ENCODE measurements around the gene KRTAP13-2.

Gene KRTAP13-2

DNA sequence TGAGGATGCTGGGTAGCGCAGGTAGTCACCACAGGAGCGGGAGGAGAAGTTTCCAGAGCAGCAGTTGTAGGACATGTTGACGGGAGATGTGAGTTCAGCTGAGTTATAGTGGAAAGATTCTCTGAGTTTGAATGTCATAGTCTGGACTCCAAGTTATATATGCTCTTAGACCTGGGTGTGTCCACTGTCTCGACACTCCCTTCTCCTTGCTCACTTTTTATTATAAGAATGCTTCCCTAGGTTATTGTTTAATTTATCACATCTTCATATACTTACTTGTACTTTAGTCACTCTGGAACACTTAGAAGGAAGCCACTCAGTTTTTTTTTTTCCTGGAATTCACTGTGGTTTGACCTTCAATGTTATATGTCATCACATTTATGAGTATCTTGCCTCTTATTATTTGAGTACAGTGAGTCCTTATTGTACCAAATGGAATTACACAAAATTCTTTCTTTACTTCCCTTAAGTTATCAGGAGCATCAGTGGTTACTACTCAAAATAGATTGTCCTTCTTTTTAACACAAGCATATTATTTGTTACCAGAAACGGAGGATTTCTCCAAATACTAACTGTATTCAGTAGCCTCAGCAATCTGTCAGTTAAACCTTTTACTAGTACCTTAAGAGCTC, at the start of gene KRTAP13-2:
KRTAP13-2 (minus strand) TSS at position 133 of the 632 bp plus-strand sequence; CDS start at position 75, 58 bp downstream.
- Histone ChIP-seq H3K9me3 (ENCODE audit: control insufficient read depth, low read depth, low read length) (no peaks in the 10 kb centered on the region), H3K27me3 (ENCODE audit: control insufficient read depth, insufficient read depth, low read length) (no peaks in the 10 kb centered on the region), H3K4me3 (ENCODE audit: low read length) (no peak within 1 kb of the TSS), H3K4me1 (ENCODE audit: control insufficient read depth, low read depth, low read length) (no peaks in the 10 kb centered on the region), H3K36me3 (ENCODE audit: control insufficient read depth, low read depth, low read length) (no peaks in the 10 kb centered on the region), H3K27ac (ENCODE audit: low read length) (no peak within 1 kb of the TSS), H3K9ac (ENCODE audit: low read length) (no peak within 1 kb of the TSS)

DNA sequence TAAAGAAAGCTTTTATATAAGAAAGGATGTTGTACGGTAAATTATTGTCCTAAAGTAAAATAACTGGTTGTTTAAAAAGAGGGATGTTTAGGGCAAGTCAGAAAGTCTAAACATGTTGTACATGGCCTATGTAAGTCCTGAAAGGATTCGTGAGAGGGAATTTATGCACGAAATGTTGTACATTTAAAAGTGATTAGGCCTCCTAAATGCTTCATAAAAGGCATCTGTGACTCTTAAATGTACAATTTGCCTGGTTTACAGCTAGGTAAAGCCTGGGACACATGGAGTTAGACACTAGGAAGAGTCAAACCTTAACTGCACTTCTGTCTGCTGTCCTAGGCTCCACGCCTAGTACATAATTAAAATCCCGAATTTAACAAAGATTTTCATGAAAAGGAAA, 43.9 kb upstream of the KRTAP13-2 start:
- H3K27ac ChIP-seq (ENCODE audit: low read length), result no peak overlapping the region
- H3K4me3 ChIP-seq (ENCODE audit: low read length), result no peak overlapping the region
- H3K36me3 ChIP-seq (ENCODE audit: control insufficient read depth, low read depth, low read length), result no peaks in the 10 kb centered on the region
- H3K9ac ChIP-seq (ENCODE audit: low read length), result no peak overlapping the region
- no peaks in the 10 kb centered on the region for H3K4me1 ChIP-seq (ENCODE audit: control insufficient read depth, low read depth, low read length)
- H3K27me3 ChIP-seq (ENCODE audit: control insufficient read depth, insufficient read depth, low read length), result no peaks in the 10 kb centered on the region
- peaks cover 10% of the 10 kb centered on the region for H3K9me3 ChIP-seq (ENCODE audit: control insufficient read depth, low read depth, low read length)

- H3K36me3 ChIP-seq (ENCODE audit: control insufficient read depth, low read depth, low read length), result no peaks in the 10 kb centered on the region
- no peak overlapping the region for H3K27ac ChIP-seq (ENCODE audit: low read length)
- no peak overlapping the region for H3K4me3 ChIP-seq (ENCODE audit: low read length)
- H3K27me3 ChIP-seq (ENCODE audit: control insufficient read depth, insufficient read depth, low read length), result no peaks in the 10 kb centered on the region
- H3K9ac ChIP-seq (ENCODE audit: low read length), result no peak overlapping the region
- H3K4me1 ChIP-seq (ENCODE audit: control insufficient read depth, low read depth, low read length), result no peaks in the 10 kb centered on the region
- no peaks in the 10 kb centered on the region for H3K9me3 ChIP-seq (ENCODE audit: control insufficient read depth, low read depth, low read length)
These were observed 36.9 kb upstream of the KRTAP13-2 start for GRCh38 chr21:30408782-30409494.

- Histone ChIP-seq H3K4me1 (ENCODE audit: control insufficient read depth, low read depth, low read length) (no peaks in the 10 kb centered on the region), H3K9me3 (ENCODE audit: control insufficient read depth, low read depth, low read length) (no peaks in the 10 kb centered on the region)
These were observed 23.7 kb upstream of the KRTAP13-2 start, which contains the start of gene KRTAP13-1 for GRCh38 chr21:30395731-30396130. TSS of gene KRTAP13-1 (plus strand) at chr21:30396031. CDS start at chr21:30396087, 56 bp downstream.

DNA sequence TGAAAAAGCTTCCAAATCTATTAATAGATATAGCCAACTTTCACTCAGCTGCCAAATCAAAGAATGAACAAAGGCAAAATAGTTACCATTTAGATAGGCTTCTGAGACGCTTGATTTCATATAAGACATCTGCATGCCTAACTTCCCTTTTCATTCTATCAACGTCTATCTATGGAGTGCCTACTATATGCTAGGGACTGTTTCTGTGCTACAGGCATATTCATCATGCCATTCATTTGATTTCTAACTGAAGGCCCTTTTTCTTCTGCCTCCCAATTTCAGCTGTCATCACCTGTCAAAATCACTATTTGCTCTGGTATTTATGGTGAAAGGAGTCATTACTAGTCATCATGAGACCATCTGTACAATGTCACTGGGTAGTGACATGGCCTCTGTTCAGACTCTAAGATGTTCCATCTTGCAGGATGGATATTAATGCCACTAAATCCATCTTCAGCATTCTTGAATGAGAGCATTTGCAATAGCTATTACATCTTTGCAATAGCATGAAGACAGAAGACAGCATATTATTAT, 19.5 kb upstream of the KRTAP13-2 start:
- Histone ChIP-seq H3K36me3 (ENCODE audit: control insufficient read depth, low read depth, low read length) (no peaks in the 10 kb centered on the region), H3K9me3 (ENCODE audit: control insufficient read depth, low read depth, low read length) (no peaks in the 10 kb centered on the region), H3K27ac (ENCODE audit: low read length) (no peak overlapping the region), H3K9ac (ENCODE audit: low read length) (no peak overlapping the region), H3K27me3 (ENCODE audit: control insufficient read depth, insufficient read depth, low read length) (no peaks in the 10 kb centered on the region), H3K4me3 (ENCODE audit: low read length) (no peak overlapping the region), H3K4me1 (ENCODE audit: control insufficient read depth, low read depth, low read length) (no peaks in the 10 kb centered on the region)

More at GRCh38 chr21:30395731-30396130, 23.7 kb upstream of the KRTAP13-2 start, which contains the start of gene KRTAP13-1:
- Histone ChIP-seq H3K27me3 (ENCODE audit: control insufficient read depth, insufficient read depth, low read length) (no peaks in the 10 kb centered on the region), H3K9ac (ENCODE audit: low read length) (no peak within 1 kb of the TSS), H3K4me3 (ENCODE audit: low read length) (no peak within 1 kb of the TSS), H3K36me3 (ENCODE audit: control insufficient read depth, low read depth, low read length) (no peaks in the 10 kb centered on the region), H3K27ac (ENCODE audit: low read length) (no peak within 1 kb of the TSS)

DNA sequence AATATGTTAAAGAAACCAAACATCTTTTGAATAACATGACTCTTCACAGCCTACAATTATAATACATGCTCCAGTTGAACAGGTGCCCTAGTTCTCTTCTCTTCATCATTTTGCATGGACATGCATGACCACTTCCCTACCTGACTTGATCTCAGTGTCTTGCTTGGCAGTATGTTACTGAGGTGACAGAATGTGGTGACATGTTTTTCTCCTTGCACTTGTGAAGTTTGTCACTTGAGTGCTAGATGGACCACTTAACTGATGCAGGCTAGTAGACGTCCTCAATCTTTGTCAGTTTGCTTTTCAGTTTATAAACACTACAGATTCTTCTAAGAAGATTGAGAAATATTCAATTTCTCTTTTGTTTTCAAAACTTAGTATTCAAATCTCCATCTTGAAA, 10.1 kb upstream of the KRTAP13-2 start:
- Histone ChIP-seq H3K4me1 (ENCODE audit: control insufficient read depth, low read depth, low read length) (no peaks in the 10 kb centered on the region), H3K27me3 (ENCODE audit: control insufficient read depth, insufficient read depth, low read length) (no peaks in the 10 kb centered on the region), H3K9me3 (ENCODE audit: control insufficient read depth, low read depth, low read length) (no peaks in the 10 kb centered on the region), H3K9ac (ENCODE audit: low read length) (no peak overlapping the region), H3K36me3 (ENCODE audit: control insufficient read depth, low read depth, low read length) (no peaks in the 10 kb centered on the region), H3K4me3 (ENCODE audit: low read length) (no peak overlapping the region), H3K27ac (ENCODE audit: low read length) (no peak overlapping the region)

DNA sequence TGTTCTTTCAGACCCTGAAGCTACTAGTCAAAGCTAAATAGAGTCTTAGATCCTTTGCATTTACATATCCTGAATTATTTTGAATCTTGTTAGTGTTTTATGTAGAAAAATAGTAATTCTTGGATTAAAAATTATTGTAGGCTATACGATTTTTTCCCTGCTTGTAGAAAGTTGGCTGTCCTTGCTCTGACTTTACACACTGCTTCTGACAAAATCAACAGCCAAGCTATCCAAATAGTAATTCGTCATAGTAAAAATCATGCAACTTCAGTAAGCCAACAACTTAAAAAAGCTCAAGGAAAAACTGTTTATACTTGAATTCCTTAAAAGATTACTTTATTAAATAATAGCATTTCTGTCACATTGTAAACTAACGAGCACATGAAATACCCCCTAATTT, 16.2 kb downstream of the KRTAP13-2 start:
- H3K36me3 ChIP-seq (ENCODE audit: control insufficient read depth, low read depth, low read length), result no peaks in the 10 kb centered on the region
- H3K27me3 ChIP-seq (ENCODE audit: control insufficient read depth, insufficient read depth, low read length), result no peaks in the 10 kb centered on the region
- H3K4me1 ChIP-seq (ENCODE audit: control insufficient read depth, low read depth, low read length), result no peaks in the 10 kb centered on the region
- no peak overlapping the region for H3K4me3 ChIP-seq (ENCODE audit: low read length)
- H3K9ac ChIP-seq (ENCODE audit: low read length), result no peak overlapping the region
- H3K9me3 ChIP-seq (ENCODE audit: control insufficient read depth, low read depth, low read length), result no peaks in the 10 kb centered on the region
- no peak overlapping the region for H3K27ac ChIP-seq (ENCODE audit: low read length)

GRCh38 chr21:30354308-30355005, 17.6 kb downstream of the KRTAP13-2 start:
- Histone ChIP-seq H3K4me3 (ENCODE audit: low read length) (no peak overlapping the region), H3K27me3 (ENCODE audit: control insufficient read depth, insufficient read depth, low read length) (no peaks in the 10 kb centered on the region), H3K9me3 (ENCODE audit: control insufficient read depth, low read depth, low read length) (no peaks in the 10 kb centered on the region), H3K36me3 (ENCODE audit: control insufficient read depth, low read depth, low read length) (no peaks in the 10 kb centered on the region), H3K4me1 (ENCODE audit: control insufficient read depth, low read depth, low read length) (peaks cover 7% of the 10 kb centered on the region), H3K27ac (ENCODE audit: low read length) (no peak overlapping the region), H3K9ac (ENCODE audit: low read length) (no peak overlapping the region)

- Histone ChIP-seq H3K4me3 (ENCODE audit: low read length) (no peak overlapping the region), H3K4me1 (ENCODE audit: control insufficient read depth, low read depth, low read length) (peaks cover 12% of the 10 kb centered on the region), H3K27me3 (ENCODE audit: control insufficient read depth, insufficient read depth, low read length) (no peaks in the 10 kb centered on the region), H3K27ac (ENCODE audit: low read length) (no peak overlapping the region), H3K36me3 (ENCODE audit: control insufficient read depth, low read depth, low read length) (no peaks in the 10 kb centered on the region), H3K9me3 (ENCODE audit: control insufficient read depth, low read depth, low read length) (no peaks in the 10 kb centered on the region), H3K9ac (ENCODE audit: low read length) (no peak overlapping the region)
These were observed 20.5 kb downstream of the KRTAP13-2 start for GRCh38 chr21:30351534-30351933.

GRCh38 chr21:30349572-30349971, 22.5 kb downstream of the KRTAP13-2 start:
- no peaks in the 10 kb centered on the region for H3K36me3 ChIP-seq (ENCODE audit: control insufficient read depth, low read depth, low read length)
- H3K9ac ChIP-seq (ENCODE audit: low read length), result no peak overlapping the region
- H3K27me3 ChIP-seq (ENCODE audit: control insufficient read depth, insufficient read depth, low read length), result no peaks in the 10 kb centered on the region
- no peaks in the 10 kb centered on the region for H3K9me3 ChIP-seq (ENCODE audit: control insufficient read depth, low read depth, low read length)
- H3K4me3 ChIP-seq (ENCODE audit: low read length), result no peak overlapping the region
- H3K27ac ChIP-seq (ENCODE audit: low read length), result no peak overlapping the region
- peaks cover 12% of the 10 kb centered on the region for H3K4me1 ChIP-seq (ENCODE audit: control insufficient read depth, low read depth, low read length)

GRCh38 chr21:30348506-30348905, 23.6 kb downstream of the KRTAP13-2 start, which contains the start of gene KRTAP23-1:
TSS of gene KRTAP23-1 (minus strand) at chr21:30348606. CDS start at chr21:30348606, 0 bp downstream.
- Histone ChIP-seq H3K4me3 (ENCODE audit: low read length) (no peak within 1 kb of the TSS), H3K27me3 (ENCODE audit: control insufficient read depth, insufficient read depth, low read length) (no peaks in the 10 kb centered on the region), H3K27ac (ENCODE audit: low read length) (no peak within 1 kb of the TSS), H3K9me3 (ENCODE audit: control insufficient read depth, low read depth, low read length) (no peaks in the 10 kb centered on the region), H3K9ac (ENCODE audit: low read length) (no peak within 1 kb of the TSS), H3K4me1 (ENCODE audit: control insufficient read depth, low read depth, low read length) (peaks cover 12% of the 10 kb centered on the region), H3K36me3 (ENCODE audit: control insufficient read depth, low read depth, low read length) (no peaks in the 10 kb centered on the region)
